ENCODE results near the gene BCORL1.

GRCh38 chrX:129965166-129965565 lies 17.3 kb upstream of the BCORL1 start:
- no peak for TF ChIP-seq CTCF (IDR thresholded peaks at IDR 0.05)
- no peak for TF ChIP-seq EP300 (IDR thresholded peaks at IDR 0.05)
- TF ChIP-seq POLR2A (IDR thresholded peaks at IDR 0.05), result no peak
- TF ChIP-seq POLR2AphosphoS5 (IDR thresholded peaks at IDR 0.05), result no peak

All from upper lobe of left lung (tissue), 4 donors.